ENCODE measurements around the gene SPATA21.

DNA sequence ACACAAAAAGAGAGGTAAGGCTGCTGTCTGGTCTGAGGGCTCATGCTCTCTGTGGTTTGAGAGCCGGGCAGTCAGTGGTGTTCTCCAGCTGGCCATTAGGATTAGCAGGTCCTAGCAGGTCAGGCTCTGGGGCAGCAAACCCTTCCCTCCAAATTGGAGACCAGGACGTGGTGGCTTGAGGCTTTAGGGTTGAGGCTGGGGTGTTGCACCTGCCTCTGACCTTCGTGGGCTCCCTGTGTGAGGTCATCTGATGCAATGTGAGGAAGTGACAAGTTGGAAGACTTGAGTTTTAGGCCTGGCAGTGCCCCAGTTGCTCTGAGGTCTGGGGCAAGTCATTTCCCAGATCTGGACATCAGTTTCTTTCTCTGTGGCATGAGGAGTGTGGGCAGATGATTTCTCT is 45.8 kb downstream of the SPATA21 start:
- TF ChIP-seq, protein P1, sequence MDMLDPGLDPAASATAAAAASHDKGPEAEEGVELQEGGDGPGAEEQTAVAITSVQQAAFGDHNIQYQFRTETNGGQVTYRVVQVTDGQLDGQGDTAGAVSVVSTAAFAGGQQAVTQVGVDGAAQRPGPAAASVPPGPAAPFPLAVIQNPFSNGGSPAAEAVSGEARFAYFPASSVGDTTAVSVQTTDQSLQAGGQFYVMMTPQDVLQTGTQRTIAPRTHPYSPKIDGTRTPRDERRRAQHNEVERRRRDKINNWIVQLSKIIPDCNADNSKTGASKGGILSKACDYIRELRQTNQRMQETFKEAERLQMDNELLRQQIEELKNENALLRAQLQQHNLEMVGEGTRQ (IDR thresholded peaks at IDR 0.05), result no peak
- TF ChIP-seq POLR2A (IDR thresholded peaks at IDR 0.05; ENCODE audit: low read length), result no peak
- no peak for TF ChIP-seq EP300 (IDR thresholded peaks at IDR 0.05)
- no peak for TF ChIP-seq CHD2 (IDR thresholded peaks at IDR 0.05; ENCODE audit: low read length, partially characterized antibody)
- TF ChIP-seq HDAC2 (IDR thresholded peaks at IDR 0.05), result no peak
- TF ChIP-seq, protein P2, sequence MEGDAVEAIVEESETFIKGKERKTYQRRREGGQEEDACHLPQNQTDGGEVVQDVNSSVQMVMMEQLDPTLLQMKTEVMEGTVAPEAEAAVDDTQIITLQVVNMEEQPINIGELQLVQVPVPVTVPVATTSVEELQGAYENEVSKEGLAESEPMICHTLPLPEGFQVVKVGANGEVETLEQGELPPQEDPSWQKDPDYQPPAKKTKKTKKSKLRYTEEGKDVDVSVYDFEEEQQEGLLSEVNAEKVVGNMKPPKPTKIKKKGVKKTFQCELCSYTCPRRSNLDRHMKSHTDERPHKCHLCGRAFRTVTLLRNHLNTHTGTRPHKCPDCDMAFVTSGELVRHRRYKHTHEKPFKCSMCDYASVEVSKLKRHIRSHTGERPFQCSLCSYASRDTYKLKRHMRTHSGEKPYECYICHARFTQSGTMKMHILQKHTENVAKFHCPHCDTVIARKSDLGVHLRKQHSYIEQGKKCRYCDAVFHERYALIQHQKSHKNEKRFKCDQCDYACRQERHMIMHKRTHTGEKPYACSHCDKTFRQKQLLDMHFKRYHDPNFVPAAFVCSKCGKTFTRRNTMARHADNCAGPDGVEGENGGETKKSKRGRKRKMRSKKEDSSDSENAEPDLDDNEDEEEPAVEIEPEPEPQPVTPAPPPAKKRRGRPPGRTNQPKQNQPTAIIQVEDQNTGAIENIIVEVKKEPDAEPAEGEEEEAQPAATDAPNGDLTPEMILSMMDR (IDR thresholded peaks at IDR 0.05), result no peak
- TF ChIP-seq JUN (IDR thresholded peaks at IDR 0.05), result no peak
- TF ChIP-seq, protein P3, sequence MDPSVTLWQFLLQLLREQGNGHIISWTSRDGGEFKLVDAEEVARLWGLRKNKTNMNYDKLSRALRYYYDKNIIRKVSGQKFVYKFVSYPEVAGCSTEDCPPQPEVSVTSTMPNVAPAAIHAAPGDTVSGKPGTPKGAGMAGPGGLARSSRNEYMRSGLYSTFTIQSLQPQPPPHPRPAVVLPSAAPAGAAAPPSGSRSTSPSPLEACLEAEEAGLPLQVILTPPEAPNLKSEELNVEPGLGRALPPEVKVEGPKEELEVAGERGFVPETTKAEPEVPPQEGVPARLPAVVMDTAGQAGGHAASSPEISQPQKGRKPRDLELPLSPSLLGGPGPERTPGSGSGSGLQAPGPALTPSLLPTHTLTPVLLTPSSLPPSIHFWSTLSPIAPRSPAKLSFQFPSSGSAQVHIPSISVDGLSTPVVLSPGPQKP (IDR thresholded peaks at IDR 0.05; ENCODE audit: low read depth, low read length), result no peak
- TF ChIP-seq EHMT2 (IDR thresholded peaks at IDR 0.05; ENCODE audit: low read depth), result no peak
- no peak for TF ChIP-seq CBX8 (IDR thresholded peaks at IDR 0.05)
